Measurements from ENCODE around the gene DNM3. TPM values are rescaled to one million over a fixed set of nuclear protein-coding genes. Genes with fewer than 3 reads are reported as not detected.

The DNM3 gene
- total and polyA plus RNA-seq, 2 of the 8 experiments (the other 6 are each of a cell fraction or from before 2014, with no cell fraction given) = 2.0 to 8.5 TPM

GRCh38 chr1:172069534-172069933 is 228.2 kb downstream of the DNM3 start (continued):
- TF ChIP-seq FOSL1 (IDR thresholded peaks at IDR 0.05; ENCODE audit: insufficient read depth, low read depth, low read length) (no peak), MAX (IDR thresholded peaks at IDR 0.05) (no peak), BCL11A (IDR thresholded peaks at IDR 0.05; ENCODE audit: low read depth in 2 of 2, low read length in 2 of 2) (no peak), BACH1 (IDR thresholded peaks at IDR 0.05; ENCODE audit: low read length) (no peak)

Data from H1 (cell line).